H9 (cell line): Measurements from ENCODE around the gene MLH1. TPM values are rescaled to one million over a fixed set of nuclear protein-coding genes. Genes with fewer than 3 reads are reported as not detected.

Source experiments
- DNase-seq: peaks from one replicate; pipeline ENCODE4 v3.0.0-alpha.2; 2017
- H2AFZ ChIP-seq: one replicate; pipeline ENCODE4 v1.6.1; 2013; ENCODE audit warnings: mild to moderate bottlenecking, low read length, control low read depth, moderate library complexity
- H2AK5ac ChIP-seq: 2 replicates; pipeline ENCODE4 v1.6.1; 2013; ENCODE audit warnings: low read length, control low read depth, mixed read lengths; ENCODE audit not compliant: insufficient read length
- H2BK120ac ChIP-seq: one replicate; pipeline ENCODE4 v1.6.1; 2013; ENCODE audit warnings: low read depth, mild to moderate bottlenecking, low read length, control low read depth, inconsistent platforms; ENCODE audit not compliant: poor library complexity, severe bottlenecking
- H2BK12ac ChIP-seq: 2 replicates; pipeline ENCODE4 v1.6.1; 2013; ENCODE audit warnings: low read length, control low read depth, mixed read lengths, low read depth; ENCODE audit not compliant: insufficient read length
- H2BK15ac ChIP-seq: 2 replicates; pipeline ENCODE4 v1.6.1; 2013; ENCODE audit warnings: low read depth, low read length, control low read depth
- H2BK20ac ChIP-seq: one replicate; pipeline ENCODE4 v1.6.1; 2013; ENCODE audit warnings: low read depth, mild to moderate bottlenecking, low read length, control low read depth, inconsistent platforms; ENCODE audit not compliant: poor library complexity, severe bottlenecking
- H2BK5ac ChIP-seq: 2 replicates; pipeline ENCODE4 v1.6.1; 2013; ENCODE audit warnings: low read length, control low read depth, mixed read lengths; ENCODE audit not compliant: insufficient read length
- H3K14ac ChIP-seq: 2 replicates; pipeline ENCODE4 v1.6.1; 2013; ENCODE audit warnings: low read length, control low read depth; ENCODE audit not compliant: insufficient read depth
- H3K18ac ChIP-seq: 2 replicates; pipeline ENCODE4 v1.6.1; 2013; ENCODE audit warnings: low read depth, mild to moderate bottlenecking, mixed read lengths, low read length, control low read depth; ENCODE audit not compliant: insufficient read length
- H3K23ac ChIP-seq: 2 replicates; pipeline ENCODE4 v1.6.1; 2013; ENCODE audit warnings: low read length, control low read depth, mixed read lengths, low read depth; ENCODE audit not compliant: insufficient read length
- H3K23me2 ChIP-seq: 2 replicates; pipeline ENCODE4 v1.6.1; 2013; ENCODE audit warnings: low read depth, mild to moderate bottlenecking, mixed read lengths, low read length, control low read depth; ENCODE audit not compliant: insufficient read length, poor library complexity, severe bottlenecking
- H3K27ac ChIP-seq: 2 replicates; pipeline ENCODE4 v1.5.1; 2013; ENCODE audit warnings: low read length, control low read depth, mixed read lengths, low read depth; ENCODE audit not compliant: insufficient read length
- H3K27me3 ChIP-seq: 2 replicates; pipeline ENCODE4 v1.6.1; 2013; ENCODE audit warnings: low read length, control low read depth, inconsistent platforms; ENCODE audit not compliant: insufficient read depth
- H3K4ac ChIP-seq: 2 replicates; pipeline ENCODE4 v1.6.1; 2013; ENCODE audit warnings: low read depth, mild to moderate bottlenecking, control low read depth, inconsistent platforms, low read length, moderate library complexity
- H3K4me1 ChIP-seq: 2 replicates; pipeline ENCODE4 v1.6.1; 2013; ENCODE audit warnings: low read length, control low read depth, inconsistent platforms; ENCODE audit not compliant: insufficient read depth
- H3K4me2 ChIP-seq: 2 replicates; pipeline ENCODE4 v1.6.1; 2013; ENCODE audit warnings: low read length, control low read depth, mixed read lengths; ENCODE audit not compliant: insufficient read length, insufficient read depth
- H3K56ac ChIP-seq: 2 replicates; pipeline ENCODE4 v1.6.1; 2013; ENCODE audit warnings: low read depth, mild to moderate bottlenecking, mixed read lengths, low read length, control low read depth; ENCODE audit not compliant: insufficient read length
- H3K79me1 ChIP-seq: 2 replicates; pipeline ENCODE4 v1.6.1; 2013; ENCODE audit warnings: low read depth, mild to moderate bottlenecking, moderate library complexity, low read length, control low read depth, inconsistent platforms; ENCODE audit not compliant: insufficient read depth, poor library complexity, severe bottlenecking
- H3K79me2 ChIP-seq: 2 replicates; pipeline ENCODE4 v1.6.1; 2013; ENCODE audit warnings: low read length, control low read depth, inconsistent platforms; ENCODE audit not compliant: insufficient read depth
- H3K9ac ChIP-seq: 2 replicates; pipeline ENCODE4 v1.6.1; 2013; ENCODE audit warnings: low read length, control low read depth, mixed read lengths; ENCODE audit not compliant: insufficient read length; ENCODE audit errors: extremely low read depth
- H3K9me3 ChIP-seq: one replicate; pipeline ENCODE4 v1.6.1; 2013; ENCODE audit warnings: low read depth, low read length, inconsistent platforms; ENCODE audit not compliant: control insufficient read depth
- H3T11ph ChIP-seq: one replicate; pipeline ENCODE4 v1.6.1; 2013; ENCODE audit warnings: mild to moderate bottlenecking, low read length, control low read depth, inconsistent platforms
- H4K20me1 ChIP-seq: one replicate; pipeline ENCODE4 v1.6.1; 2013; ENCODE audit not compliant: control insufficient read depth, insufficient read length, insufficient read depth
- H4K5ac ChIP-seq: 2 replicates; pipeline ENCODE4 v1.6.1; 2013; ENCODE audit warnings: low read depth, mild to moderate bottlenecking, mixed read lengths, low read length, control low read depth; ENCODE audit not compliant: insufficient read length
- H4K8ac ChIP-seq: replicated peaks from 2 replicates; pipeline ENCODE4 v1.6.1; 2013; ENCODE audit warnings: low read length, control low read depth, mixed read lengths, low read depth; ENCODE audit not compliant: insufficient read length
- H4K91ac ChIP-seq: 2 replicates; pipeline ENCODE4 v1.6.1; 2013; ENCODE audit warnings: low read depth, mild to moderate bottlenecking, moderate library complexity, mixed read lengths, low read length, control low read depth; ENCODE audit not compliant: insufficient read length
- H3K27ac Mint-ChIP-seq, 3 experiments: 2 replicates in 2 of 3; 3 replicates in 1 of 3; pipeline ENCODE4 v1.8.0; 2020 to 2021; ENCODE audit warnings: mixed read lengths in 3 of 3, mild to moderate bottlenecking in 1 of 3, moderate library complexity in 1 of 3
- H3K27me3 Mint-ChIP-seq: 2 replicates; pipeline ENCODE4 v1.8.0; 2021; ENCODE audit warnings: low read depth, mild to moderate bottlenecking, moderate library complexity, mixed read lengths
- H3K36me3 Mint-ChIP-seq, 3 experiments: 2 replicates in 2 of 3; 3 replicates in 1 of 3; pipeline ENCODE4 v1.8.0; 2020 to 2021; ENCODE audit warnings: low read depth in 3 of 3, mixed read lengths in 3 of 3; ENCODE audit not compliant: insufficient read depth in 1 of 3
- H3K4me1 Mint-ChIP-seq, 2 experiments: 2 replicates each; pipeline ENCODE4 v1.8.0; 2020; ENCODE audit warnings: mixed read lengths in 2 of 2
- H3K4me3 Mint-ChIP-seq, 2 experiments: 2 replicates in 1 of 2; 3 replicates in 1 of 2; pipeline ENCODE4 v1.8.0; 2020 to 2021; ENCODE audit warnings: mild to moderate bottlenecking in 2 of 2, mixed read lengths in 2 of 2, moderate library complexity in 1 of 2
- H3K9me3 Mint-ChIP-seq, 2 experiments: 2 replicates in 1 of 2; 3 replicates in 1 of 2; pipeline ENCODE4 v1.8.0; 2020; ENCODE audit warnings: mild to moderate bottlenecking in 2 of 2, mixed read lengths in 2 of 2, moderate library complexity in 1 of 2
- WGBS: extraction: QIAGEN DNeasy Blood & Tissue Kit; methylation state at CpG from one replicate; pipeline ENCODE4 v1.1.7; 2013; ENCODE audit warnings: missing lambda C conversion rate, low lambda C conversion rate, mixed read lengths; ENCODE audit not compliant: insufficient read length; ENCODE audit errors: extremely low coverage; 5-methylcytosine and 5-hydroxymethylcytosine counted together
- total RNA-seq: library from RNA; stranded (reverse); gene quantifications from 2 replicates; pipeline ENCODE4 v1.2.1, GENCODE V29; 2021
- TF ChIP-seq, protein P1 (sequence below): fragments of 200-600 bp; sonication (generic); conservative IDR thresholded peaks from 3 replicates; pipeline ENCODE4 v1.8.0; 2021; ENCODE audit warnings: antibody characterized with exemption, mild to moderate bottlenecking

MLH1 gene
- total RNA-seq, 1 experiment from 2014 or later = 45.1 TPM

- H3K4me2 ChIP-seq = no peak overlapping the region
- Mint-ChIP-seq H3K4me3 (no peak overlapping the region), H3K36me3 (peaks cover 0 to 6% (median 0%) of the 10 kb centered on the region in 3 experiments; a peak in 3 of 7 replicates), H3K27me3 (no peaks in the 10 kb centered on the region), H3K27ac (no peak overlapping the region), H3K4me1 (peaks cover 0 to 5% of the 10 kb centered on the region in 2 experiments; a peak in 2 of 4 replicates), H3K9me3 (no peaks in the 10 kb centered on the region)
- no peaks in the 10 kb centered on the region for H3K79me2 ChIP-seq
- H3K56ac ChIP-seq = no peak overlapping the region
- H3K4ac ChIP-seq = no peak overlapping the region
- no peaks in the 10 kb centered on the region for H3K79me1 ChIP-seq
- H4K91ac ChIP-seq = no peak overlapping the region
- H3K9ac ChIP-seq = no peak overlapping the region
- no peak overlapping the region for H4K8ac ChIP-seq
- DNase-seq = no peak
- no peaks in the 10 kb centered on the region for H3K27me3 ChIP-seq
- H4K20me1 ChIP-seq = no peaks in the 10 kb centered on the region
- H3K23ac ChIP-seq = no peak overlapping the region
- WGBS = no CpG with 5 or more reads among the region's 1 CpG
- no peaks in the 10 kb centered on the region for H3K23me2 ChIP-seq
- H3K14ac ChIP-seq = no peak overlapping the region
- no peak overlapping the region for H2AFZ ChIP-seq
- no peak overlapping the region for H3K18ac ChIP-seq
- no peak overlapping the region for H2BK12ac ChIP-seq
- H3K9me3 ChIP-seq = no peaks in the 10 kb centered on the region
- H2BK20ac ChIP-seq = no peak overlapping the region
- H3K27ac ChIP-seq = no peak overlapping the region
- no peaks in the 10 kb centered on the region for H3K4me1 ChIP-seq
- no peak overlapping the region for H2BK120ac ChIP-seq
- H4K5ac ChIP-seq = no peak overlapping the region
- H2AK5ac ChIP-seq = no peak overlapping the region
- H2BK5ac ChIP-seq = no peak overlapping the region
- H3T11ph ChIP-seq = no peak overlapping the region
- H2BK15ac ChIP-seq = no peak overlapping the region
- TF ChIP-seq, protein P1, sequence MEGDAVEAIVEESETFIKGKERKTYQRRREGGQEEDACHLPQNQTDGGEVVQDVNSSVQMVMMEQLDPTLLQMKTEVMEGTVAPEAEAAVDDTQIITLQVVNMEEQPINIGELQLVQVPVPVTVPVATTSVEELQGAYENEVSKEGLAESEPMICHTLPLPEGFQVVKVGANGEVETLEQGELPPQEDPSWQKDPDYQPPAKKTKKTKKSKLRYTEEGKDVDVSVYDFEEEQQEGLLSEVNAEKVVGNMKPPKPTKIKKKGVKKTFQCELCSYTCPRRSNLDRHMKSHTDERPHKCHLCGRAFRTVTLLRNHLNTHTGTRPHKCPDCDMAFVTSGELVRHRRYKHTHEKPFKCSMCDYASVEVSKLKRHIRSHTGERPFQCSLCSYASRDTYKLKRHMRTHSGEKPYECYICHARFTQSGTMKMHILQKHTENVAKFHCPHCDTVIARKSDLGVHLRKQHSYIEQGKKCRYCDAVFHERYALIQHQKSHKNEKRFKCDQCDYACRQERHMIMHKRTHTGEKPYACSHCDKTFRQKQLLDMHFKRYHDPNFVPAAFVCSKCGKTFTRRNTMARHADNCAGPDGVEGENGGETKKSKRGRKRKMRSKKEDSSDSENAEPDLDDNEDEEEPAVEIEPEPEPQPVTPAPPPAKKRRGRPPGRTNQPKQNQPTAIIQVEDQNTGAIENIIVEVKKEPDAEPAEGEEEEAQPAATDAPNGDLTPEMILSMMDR = no peak
Observed at GRCh38 chr3:37096288-37096687, 103.0 kb downstream of the MLH1 start.
